T1000 (cell line): ENCODE data around the gene KBTBD12.

ENCODE experiments used
- DNase-seq: peaks from one replicate; lab custom pipeline; 2025; ENCODE audit warnings: mixed read lengths; lab: John Stamatoyannopoulos, UW

KBTBD12 gene

DNA sequence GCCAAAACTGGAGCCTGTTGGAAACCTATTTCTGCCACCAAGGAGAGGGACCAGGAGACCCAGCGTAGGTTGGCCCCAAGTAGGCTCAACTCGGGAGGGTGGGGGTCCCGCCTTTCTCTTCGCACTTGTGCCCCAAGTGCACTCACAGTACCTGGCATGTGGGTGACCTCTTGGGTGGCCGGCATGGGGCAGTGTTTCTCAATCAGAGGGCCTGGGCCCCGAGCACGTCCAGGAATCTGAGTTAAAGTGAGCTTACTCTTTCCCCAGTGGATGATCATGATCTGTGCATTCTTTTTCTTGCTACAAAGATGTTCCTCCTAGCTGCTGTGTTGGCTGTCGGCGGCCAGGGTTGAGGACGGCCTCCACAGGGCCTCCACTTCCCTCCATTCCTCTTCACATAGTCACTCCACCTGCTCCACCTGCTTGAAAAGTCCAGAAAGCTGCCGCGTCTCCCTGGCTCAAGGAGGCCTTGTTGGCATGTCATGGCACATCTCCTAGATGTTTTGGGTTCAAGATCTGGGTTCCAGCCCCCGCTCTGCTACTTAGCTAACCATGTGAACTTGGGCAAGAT, 70.7 kb downstream of the KBTBD12 start:
- no peak for DNase-seq

DNA sequence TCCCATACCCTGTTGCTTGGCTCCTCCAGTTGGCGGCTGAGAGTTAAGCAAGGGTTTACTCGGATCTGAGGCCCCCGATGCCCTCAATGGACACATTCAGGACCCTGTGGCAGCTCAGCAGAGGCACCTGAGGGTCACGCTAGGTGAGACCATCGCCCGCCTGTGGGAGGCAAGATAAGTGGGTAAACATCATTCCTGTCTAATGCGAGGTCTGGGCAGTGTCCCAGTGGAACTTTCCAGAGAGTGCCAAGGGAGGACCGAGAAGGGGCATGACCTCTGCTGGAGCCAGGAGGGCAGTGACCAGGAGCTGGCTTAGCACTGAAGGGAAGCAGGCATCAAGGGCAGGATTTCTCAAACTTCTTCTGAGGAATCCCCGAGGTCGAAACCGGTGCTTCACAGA, 71.8 kb downstream of the KBTBD12 start:
- DNase-seq, result no peak

- no peak for DNase-seq
These were observed 72.4 kb downstream of the KBTBD12 start for GRCh38 chr3:127987309-127987995.

DNA sequence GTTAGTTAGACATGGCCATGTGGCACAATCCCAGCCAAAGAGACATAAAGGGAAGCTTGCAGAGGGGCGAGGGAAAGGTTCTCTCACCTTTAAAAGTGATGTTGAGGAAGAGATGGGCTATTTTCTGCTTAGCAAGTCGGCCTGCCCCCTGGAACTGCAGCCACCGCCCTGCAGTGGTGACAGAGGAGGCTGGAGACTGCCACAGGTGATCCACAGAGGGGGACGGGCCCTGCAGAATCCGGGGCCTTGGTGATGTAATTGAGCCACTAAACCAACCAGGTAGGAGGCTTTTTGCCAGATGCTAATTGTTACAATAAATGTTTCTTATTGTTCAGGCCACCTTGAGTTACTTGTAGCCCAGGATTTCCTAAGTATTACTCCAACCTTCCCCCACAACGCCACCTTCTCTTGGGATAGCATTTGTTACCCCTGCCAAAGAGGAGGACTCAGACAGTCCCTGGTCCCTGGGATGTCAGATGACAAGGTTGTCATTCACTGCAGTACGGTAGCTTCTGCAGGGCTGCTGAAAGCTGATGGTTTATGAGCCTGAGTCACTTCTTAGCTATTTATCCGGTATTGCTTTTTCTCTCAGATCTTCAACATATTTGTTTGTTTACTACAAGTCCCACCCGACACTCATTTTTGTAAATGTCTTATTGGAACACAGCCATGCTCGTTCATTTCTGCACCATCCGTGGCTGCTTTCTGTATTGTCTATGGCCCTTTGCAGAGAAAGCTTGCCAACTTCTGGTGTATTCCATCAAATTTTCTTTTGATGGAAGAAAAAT, 73.9 kb downstream of the KBTBD12 start:
- no peak for DNase-seq

GRCh38 chr3:127990051-127990450, 75.0 kb downstream of the KBTBD12 start:
- no peak for DNase-seq

GRCh38 chr3:127990461-127990860, 75.4 kb downstream of the KBTBD12 start:
- DNase-seq, result no peak

GRCh38 chr3:127991251-127991650, 76.2 kb downstream of the KBTBD12 start:
- no peak for DNase-seq

DNA sequence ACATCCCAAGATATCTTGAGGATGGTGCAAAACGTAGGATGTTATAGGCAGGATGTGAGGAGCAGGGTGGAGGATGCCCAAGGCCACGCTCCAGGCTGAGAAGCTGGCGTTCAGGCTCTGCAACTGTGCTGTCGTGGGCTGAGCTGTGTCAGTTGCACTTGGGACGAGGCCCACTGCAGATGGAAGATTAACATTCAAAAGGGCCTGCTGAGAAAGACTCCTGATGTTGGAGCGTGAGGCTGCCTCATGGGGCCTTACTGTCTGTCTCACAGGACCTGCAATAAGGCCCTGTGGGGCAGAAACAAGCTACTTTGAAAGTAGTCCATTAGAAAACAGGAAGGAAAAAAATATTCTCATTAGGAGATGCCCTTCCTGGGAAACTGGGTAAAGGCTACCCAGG, 76.6 kb downstream of the KBTBD12 start:
- no peak for DNase-seq

DNA sequence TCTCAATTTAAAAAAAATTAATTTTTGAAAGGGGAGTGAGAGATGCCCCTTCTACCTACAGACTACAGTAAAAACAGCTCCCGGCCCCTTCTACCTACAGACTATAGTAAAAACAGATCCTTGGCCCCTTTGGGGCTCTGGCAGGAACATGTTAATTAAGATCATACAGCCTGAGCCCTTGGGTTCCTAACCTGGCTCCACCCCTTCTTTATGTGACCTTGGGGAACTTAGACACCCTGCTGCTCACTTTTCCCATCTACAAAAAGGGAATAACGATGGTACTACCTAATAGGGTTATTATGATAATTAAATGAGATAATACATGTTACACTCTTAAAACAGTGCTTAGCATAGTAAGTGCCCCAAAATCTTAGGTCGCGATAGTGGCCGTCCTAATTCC, 77.1 kb downstream of the KBTBD12 start:
- DNase-seq, result no peak

GRCh38 chr3:127994011-127994410, 79.0 kb downstream of the KBTBD12 start:
- no peak for DNase-seq

- DNase-seq, result no peak
These were observed 82.0 kb downstream of the KBTBD12 start for GRCh38 chr3:127997016-127997415.

DNA sequence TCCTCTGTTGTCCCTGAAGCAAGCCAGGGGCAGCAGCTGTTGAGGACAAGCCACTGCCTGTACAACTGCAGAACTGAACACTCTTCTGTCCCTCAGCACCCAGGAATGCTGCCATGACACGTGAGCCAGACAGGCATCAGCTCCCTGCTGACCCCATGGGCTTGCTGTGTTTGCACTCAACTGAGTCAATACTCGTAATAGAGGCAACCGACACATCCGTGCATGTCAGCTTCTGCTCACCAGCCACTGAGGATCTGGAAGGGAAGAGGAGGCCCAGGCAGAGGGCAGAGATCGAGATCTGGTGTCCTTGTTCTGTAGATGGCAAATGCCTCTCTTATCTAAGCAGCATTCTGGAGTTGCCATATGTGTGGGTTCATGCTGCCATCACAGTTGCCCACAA, 82.9 kb downstream of the KBTBD12 start:
- DNase-seq, result no peak

- no peak for DNase-seq
These were observed 83.6 kb downstream of the KBTBD12 start for GRCh38 chr3:127998596-127998995.

DNA sequence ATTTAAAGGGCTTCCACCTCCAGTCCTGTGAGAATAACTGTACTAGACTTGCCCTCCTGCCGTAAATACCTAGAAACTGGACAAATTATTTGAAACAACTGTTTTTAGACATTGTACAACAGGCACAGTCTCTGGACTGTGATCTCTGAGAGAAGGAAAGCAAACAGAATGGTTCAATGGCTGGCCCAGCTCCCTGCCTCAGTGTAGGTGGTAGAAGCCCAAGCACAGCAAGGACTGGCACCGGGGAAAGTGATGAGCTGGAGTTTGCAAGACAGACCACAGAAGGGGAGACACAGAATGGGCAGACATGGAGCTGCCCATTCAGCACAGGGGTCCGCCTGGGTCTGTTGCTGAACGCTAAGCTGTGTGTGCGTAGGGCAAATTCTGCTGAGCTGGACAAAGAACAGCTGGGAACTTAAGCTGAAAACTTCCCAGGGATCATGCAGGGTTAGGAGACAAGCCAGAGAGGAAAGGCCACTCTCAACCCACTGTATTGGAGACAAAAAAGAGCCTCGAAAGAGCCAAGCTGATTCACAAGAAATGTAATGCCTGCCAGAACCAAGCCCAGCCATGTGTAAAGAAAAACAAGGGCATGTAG, 84.6 kb downstream of the KBTBD12 start:
- no peak for DNase-seq

DNA sequence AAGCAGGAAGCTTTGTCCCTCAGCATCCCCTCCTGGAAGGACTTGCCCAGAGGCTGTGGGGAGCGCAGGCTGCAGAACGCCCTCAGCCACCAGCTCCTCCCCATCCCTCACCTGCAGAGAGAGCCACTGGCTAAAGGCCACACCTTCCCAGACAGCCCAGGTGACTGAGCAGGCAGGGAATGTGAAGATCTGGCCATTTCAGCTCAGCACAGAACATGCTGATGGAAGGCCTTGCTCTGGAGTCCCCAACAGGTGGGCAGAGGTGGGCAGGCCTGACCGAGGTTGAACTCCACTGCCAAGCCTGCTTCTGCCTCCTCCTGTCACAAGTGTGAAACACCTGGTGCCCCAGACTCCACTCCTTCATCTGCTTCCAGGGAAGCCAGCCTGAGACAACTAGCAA, 86.5 kb downstream of the KBTBD12 start:
- no peak for DNase-seq

GRCh38 chr3:128004661-128005060, 89.6 kb downstream of the KBTBD12 start:
- DNase-seq, result no peak

- DNase-seq, result no peak
These were observed 91.3 kb downstream of the KBTBD12 start for GRCh38 chr3:128006061-128007032.

GRCh38 chr3:128007033-128007424, 92.0 kb downstream of the KBTBD12 start:
- no peak for DNase-seq

DNA sequence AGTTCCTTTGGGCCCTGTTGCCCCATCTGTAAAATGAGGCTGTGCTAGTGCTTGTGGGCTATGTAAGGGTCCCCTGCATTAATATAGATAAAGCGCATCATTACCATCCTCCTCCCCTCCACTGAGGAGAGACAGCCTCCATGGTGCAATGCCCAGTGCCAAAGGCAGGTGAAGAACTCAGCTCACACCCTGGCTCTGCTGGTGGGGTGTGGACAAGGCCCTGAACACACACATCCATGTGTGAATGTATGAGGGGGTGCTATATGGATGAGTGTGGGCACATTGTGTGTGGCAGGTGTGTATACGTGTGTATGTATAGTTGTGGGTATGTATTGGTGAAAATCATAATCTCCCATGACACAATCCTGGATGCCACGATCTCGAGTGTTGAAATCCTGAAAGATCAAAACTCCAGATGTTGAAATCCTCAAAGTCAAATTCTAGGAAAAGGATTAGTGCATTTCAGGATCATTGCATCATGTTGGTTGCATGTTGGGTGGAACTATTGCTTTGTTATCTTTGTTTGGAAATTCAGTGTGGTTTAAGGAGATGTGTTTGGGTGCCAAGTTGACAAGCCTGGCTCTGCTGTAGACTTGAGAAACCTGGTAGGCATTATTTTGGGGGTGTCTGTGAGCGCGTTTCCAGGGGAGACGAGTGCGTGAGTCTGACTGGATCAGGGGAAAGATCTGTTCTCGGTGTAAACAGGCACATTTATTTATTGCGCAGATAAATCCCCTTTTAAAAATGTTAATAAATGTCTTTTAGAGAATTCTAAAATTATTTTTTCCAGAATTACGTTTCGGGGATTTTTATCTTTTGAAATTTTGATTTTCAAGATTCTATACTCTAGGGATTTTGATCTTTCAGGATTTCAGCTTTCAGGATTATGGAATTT, 95.2 kb downstream of the KBTBD12 start:
- no peak for DNase-seq

DNA sequence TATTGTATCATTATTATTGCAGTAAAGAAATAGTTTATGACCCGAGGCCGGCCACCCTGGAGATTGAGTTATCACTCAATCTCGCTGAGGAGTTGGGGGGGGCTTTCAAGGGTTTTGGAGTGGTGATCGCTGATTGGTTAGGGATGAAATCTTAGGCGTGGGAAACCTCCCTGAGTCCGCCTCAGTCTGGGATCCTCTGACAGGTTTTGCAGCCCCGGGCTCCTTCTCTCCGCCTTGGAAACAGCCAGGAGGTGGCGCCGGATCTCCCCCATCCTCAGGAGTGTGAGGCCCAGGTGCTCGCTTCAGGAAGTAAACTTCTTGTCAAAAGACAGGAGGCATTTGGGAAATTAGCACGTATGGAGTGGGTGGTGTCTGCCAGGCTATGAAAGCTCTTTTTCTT, 96.1 kb downstream of the KBTBD12 start:
- DNase-seq, result no peak

- DNase-seq, result no peak
These were observed 97.0 kb downstream of the KBTBD12 start for GRCh38 chr3:128012050-128012449.
